Progenitor cell of endocrine pancreas (in vitro differentiated cells): Measurements from ENCODE around the gene MAGEF1. TPM values are rescaled to one million over a fixed set of nuclear protein-coding genes. Genes with fewer than 3 reads are reported as not detected.

Source experiments
- DNase-seq: peaks from one replicate; pipeline ENCODE4 v3.0.0; 2021; ENCODE audit warnings: low spot score; ENCODE audit not compliant: unreplicated experiment
- H3K27ac Mint-ChIP-seq: 2 replicates; pipeline ENCODE4 v1.8.0; 2021; ENCODE audit warnings: mild to moderate bottlenecking, moderate library complexity, mixed read lengths
- H3K27me3 Mint-ChIP-seq: 2 replicates; pipeline ENCODE4 v1.8.0; 2021; ENCODE audit warnings: mixed read lengths
- H3K36me3 Mint-ChIP-seq: 2 replicates; pipeline ENCODE4 v1.8.0; 2022; ENCODE audit warnings: mixed read lengths; ENCODE audit not compliant: insufficient read depth
- H3K4me1 Mint-ChIP-seq: 2 replicates; pipeline ENCODE4 v1.8.0; 2021; ENCODE audit warnings: low read depth, mixed read lengths
- H3K4me3 Mint-ChIP-seq: 2 replicates; pipeline ENCODE4 v1.8.0; 2021; ENCODE audit warnings: low read depth, mild to moderate bottlenecking, moderate library complexity, mixed read lengths
- H3K9me3 Mint-ChIP-seq: 2 replicates; pipeline ENCODE4 v1.8.0; 2021; ENCODE audit warnings: low read depth, mixed read lengths
- total RNA-seq: library from RNA; stranded (reverse); gene quantifications from 2 replicates; pipeline ENCODE4 v1.2.1, GENCODE V29; 2021
- TF ChIP-seq, protein P1 (sequence below): fragments of 200-600 bp; sonication (generic); IDR thresholded peaks from one replicate; pipeline ENCODE4 v1.5.0; 2021; ENCODE audit warnings: antibody characterized with exemption, mild to moderate bottlenecking; ENCODE audit not compliant: unreplicated experiment

Gene MAGEF1
- total RNA-seq, 1 donor from 2014 or later: 62.7 TPM

DNA sequence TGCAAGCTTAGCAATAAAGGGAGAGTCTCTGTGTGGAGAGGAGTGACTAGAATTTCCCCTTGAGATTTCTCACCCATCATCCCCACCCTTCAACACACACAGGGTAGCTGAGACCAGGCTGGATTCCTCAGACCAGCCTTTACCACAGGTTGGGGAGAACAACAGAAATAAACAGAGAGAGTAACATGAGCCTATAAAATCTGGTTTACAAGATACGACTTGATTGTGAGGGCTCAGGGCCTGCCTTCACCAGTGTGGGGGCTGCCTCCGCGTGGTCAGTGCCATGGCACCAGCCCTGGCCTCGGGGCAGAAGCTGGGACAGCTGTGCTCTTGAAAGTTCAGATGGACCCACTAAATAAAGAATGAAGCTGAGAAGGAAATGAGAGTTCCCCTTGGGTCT, 14.6 kb upstream of the MAGEF1 start:
- Mint-ChIP-seq H3K27ac (no peak overlapping the region), H3K4me1 (peaks cover 4% of the 10 kb centered on the region), H3K27me3 (peaks cover 10% of the 10 kb centered on the region), H3K9me3 (no peaks in the 10 kb centered on the region), H3K4me3 (no peak overlapping the region), H3K36me3 (no peaks in the 10 kb centered on the region)
- TF ChIP-seq, protein P1, sequence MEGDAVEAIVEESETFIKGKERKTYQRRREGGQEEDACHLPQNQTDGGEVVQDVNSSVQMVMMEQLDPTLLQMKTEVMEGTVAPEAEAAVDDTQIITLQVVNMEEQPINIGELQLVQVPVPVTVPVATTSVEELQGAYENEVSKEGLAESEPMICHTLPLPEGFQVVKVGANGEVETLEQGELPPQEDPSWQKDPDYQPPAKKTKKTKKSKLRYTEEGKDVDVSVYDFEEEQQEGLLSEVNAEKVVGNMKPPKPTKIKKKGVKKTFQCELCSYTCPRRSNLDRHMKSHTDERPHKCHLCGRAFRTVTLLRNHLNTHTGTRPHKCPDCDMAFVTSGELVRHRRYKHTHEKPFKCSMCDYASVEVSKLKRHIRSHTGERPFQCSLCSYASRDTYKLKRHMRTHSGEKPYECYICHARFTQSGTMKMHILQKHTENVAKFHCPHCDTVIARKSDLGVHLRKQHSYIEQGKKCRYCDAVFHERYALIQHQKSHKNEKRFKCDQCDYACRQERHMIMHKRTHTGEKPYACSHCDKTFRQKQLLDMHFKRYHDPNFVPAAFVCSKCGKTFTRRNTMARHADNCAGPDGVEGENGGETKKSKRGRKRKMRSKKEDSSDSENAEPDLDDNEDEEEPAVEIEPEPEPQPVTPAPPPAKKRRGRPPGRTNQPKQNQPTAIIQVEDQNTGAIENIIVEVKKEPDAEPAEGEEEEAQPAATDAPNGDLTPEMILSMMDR: no peak
- no peak for DNase-seq

DNA sequence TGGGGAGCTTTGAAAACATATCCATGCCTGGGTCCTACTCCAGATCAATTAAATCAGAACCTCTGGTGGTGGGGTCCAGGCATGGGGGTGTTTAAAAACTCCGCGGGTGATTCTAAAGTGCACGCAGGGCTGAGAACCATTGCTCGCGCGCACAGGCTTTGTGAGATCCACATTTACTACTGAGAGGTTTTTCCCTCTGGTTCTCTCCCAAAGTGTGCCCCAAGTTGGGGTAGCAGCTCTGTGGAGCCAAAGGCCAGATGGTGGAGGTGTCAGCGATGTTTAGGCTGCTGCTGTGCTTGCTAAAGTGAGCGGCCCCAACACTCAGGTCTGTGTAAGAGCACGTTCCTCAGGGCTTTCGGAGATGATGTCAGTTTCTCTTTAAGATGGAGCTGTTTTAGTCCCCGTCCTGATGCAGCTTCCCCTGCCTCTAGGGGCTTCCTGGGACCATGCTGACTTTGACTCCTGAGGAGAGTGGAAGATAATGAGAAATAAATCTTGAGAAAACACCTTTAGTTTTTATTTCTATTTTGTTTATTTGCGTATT, 13.4 kb upstream of the MAGEF1 start:
- TF ChIP-seq, protein P1: no peak
- Mint-ChIP-seq H3K27ac (no peak overlapping the region), H3K36me3 (no peaks in the 10 kb centered on the region), H3K4me1 (peaks cover 4% of the 10 kb centered on the region), H3K4me3 (no peak overlapping the region), H3K9me3 (no peaks in the 10 kb centered on the region), H3K27me3 (no peaks in the 10 kb centered on the region)
- no peak for DNase-seq

DNA sequence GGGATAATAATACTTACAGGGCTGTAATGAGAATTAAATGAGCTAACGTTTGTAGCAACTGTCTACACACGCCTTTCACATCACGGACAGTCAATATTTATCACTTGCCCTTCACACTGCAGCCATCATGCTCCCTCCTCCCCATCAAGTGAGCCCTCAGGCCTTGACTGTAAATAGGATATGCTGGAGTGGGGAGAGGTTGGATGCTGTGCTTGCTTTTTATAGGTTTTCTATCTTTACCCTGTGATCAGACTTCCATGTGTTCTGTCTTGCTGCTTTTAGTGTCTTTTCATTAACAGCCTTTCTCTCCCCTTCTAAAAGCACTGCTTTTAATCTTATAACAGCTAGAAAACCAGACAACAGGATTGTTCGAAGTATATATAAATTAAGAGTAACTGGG, 12.8 kb upstream of the MAGEF1 start:
- H3K27me3 Mint-ChIP-seq: no peaks in the 10 kb centered on the region
- H3K4me3 Mint-ChIP-seq: no peak overlapping the region
- no peaks in the 10 kb centered on the region for H3K9me3 Mint-ChIP-seq
- TF ChIP-seq, protein P1: no peak
- DNase-seq: no peak
- no peak overlapping the region for H3K27ac Mint-ChIP-seq
- peaks cover 4% of the 10 kb centered on the region for H3K4me1 Mint-ChIP-seq
- H3K36me3 Mint-ChIP-seq: no peaks in the 10 kb centered on the region

DNA sequence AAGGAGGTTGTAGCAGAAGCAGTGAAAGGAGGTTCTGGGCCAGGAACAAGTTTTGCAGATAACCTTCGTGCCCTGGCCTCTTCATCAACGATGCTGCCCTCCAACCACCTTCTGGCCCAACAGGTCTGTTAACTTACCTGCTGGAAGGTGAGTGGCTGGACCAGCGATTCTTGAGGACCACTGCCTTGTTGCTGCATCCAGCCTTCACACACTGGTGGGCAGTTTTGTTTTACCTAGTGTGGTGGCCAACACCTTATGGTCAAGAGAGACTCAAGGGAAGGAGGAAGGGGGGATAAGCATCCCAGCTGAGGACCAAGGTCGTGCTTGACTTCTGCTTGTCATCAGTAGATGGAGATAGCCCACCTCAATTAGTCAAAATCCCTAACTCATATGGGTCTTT, 7.8 kb upstream of the MAGEF1 start:
- Mint-ChIP-seq H3K4me3 (no peak overlapping the region), H3K27ac (no peak overlapping the region), H3K4me1 (peaks cover 8% of the 10 kb centered on the region), H3K9me3 (no peaks in the 10 kb centered on the region), H3K36me3 (no peaks in the 10 kb centered on the region), H3K27me3 (no peaks in the 10 kb centered on the region)
- TF ChIP-seq, protein P1: no peak
- no peak for DNase-seq

DNA sequence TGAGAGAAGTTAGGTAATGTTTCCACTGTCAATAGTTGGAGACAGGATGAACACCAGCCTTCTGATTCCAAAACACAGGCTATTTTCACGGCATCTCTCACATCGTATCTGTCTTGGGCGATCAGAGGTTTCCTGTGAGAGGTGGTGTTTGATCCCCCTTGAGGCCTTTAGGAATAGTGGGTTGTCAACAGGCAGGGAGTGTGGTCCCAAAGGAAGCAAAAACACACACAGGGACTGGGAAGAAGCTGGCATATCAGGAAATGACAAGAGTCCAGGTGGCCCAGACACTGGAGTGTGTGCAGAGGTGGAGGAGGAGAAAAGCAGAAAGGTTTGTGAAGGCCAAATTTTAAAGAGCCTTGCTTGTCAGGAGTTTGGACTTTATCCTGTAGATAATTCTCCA, 6.6 kb upstream of the MAGEF1 start:
- Mint-ChIP-seq H3K4me3 (no peak overlapping the region), H3K36me3 (no peaks in the 10 kb centered on the region), H3K9me3 (no peaks in the 10 kb centered on the region), H3K4me1 (peaks cover 8% of the 10 kb centered on the region), H3K27ac (no peak overlapping the region), H3K27me3 (no peaks in the 10 kb centered on the region)
- no peak for DNase-seq
- TF ChIP-seq, protein P1: no peak
